Upper lobe of right lung (tissue), 1 donor: ENCODE data around the gene TMEM150C. TPM values are rescaled to one million over a fixed set of nuclear protein-coding genes. Genes with fewer than 3 reads are reported as not detected.

Experiments used
- ATAC-seq: fragments of 200-7000 bp; cut with Tn5 transposase; one replicate; pipeline ENCODE4 v1.9.1; 2020; ENCODE audit warnings: mild to moderate bottlenecking, moderate library complexity
- DNase-seq: peaks from one replicate; pipeline ENCODE4 v3.0.0-alpha.2; 2020
- H3K27ac ChIP-seq: fragments of 200-600 bp; one replicate; pipeline ENCODE4 v1.8.0; 2022
- H3K27me3 ChIP-seq: fragments of 200-600 bp; one replicate; pipeline ENCODE4 v1.8.0; 2022; ENCODE audit warnings: mild to moderate bottlenecking
- H3K36me3 ChIP-seq: fragments of 200-600 bp; one replicate; pipeline ENCODE4 v1.8.0; 2022
- H3K4me1 ChIP-seq: fragments of 200-600 bp; one replicate; pipeline ENCODE4 v1.8.0; 2022
- H3K4me3 ChIP-seq: fragments of 200-600 bp; one replicate; pipeline ENCODE4 v1.8.0; 2022; ENCODE audit warnings: mild to moderate bottlenecking
- H3K9me3 ChIP-seq: fragments of 200-600 bp; one replicate; pipeline ENCODE4 v1.8.0; 2022
- intact Hi-C: fragments of 100-400 bp; cut with DNase I; formaldehyde crosslinking; loops from one replicate; pipeline ENCODE4 v1.11.0; 2022
- total RNA-seq: library from RNA; stranded (reverse); fragmentation: NEBNext Ultra II Directional; extraction: Animal tissue kit (Norgen Biotek cat#: 25700); gene quantifications from one replicate; pipeline ENCODE4 v1.2.1, GENCODE V29; 2021
- TF ChIP-seq, protein P1 (sequence below): fragments of 200-600 bp; IDR thresholded peaks from one replicate; pipeline ENCODE4 v1.8.0; 2022; ENCODE audit warnings: antibody characterized with exemption
- donor health status: DM: no; HTN: yes; CAD: no; lungs with severe emphysema.

TMEM150C gene
- total RNA-seq, 1 donor from 2014 or later, result 5.9 TPM

DNA sequence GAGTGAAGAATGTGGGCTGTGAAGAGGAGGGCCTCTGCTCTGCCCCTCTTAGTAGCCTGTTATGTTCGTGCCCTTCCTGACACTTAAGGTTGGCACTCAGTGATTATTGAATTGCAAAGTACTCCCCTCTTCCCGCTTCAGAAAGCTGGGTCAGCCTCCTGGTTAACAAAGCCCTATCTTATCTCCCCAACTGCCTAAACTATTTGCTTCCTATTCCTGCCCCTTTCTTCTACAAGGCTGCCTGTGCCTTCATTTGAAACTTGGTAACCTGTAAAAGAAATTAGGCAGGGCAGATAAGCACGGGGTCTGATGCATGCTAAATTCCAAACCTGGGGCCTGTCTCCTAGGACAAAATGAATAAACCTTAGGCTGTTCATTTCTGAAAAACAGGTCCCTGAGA lies 23.1 kb upstream of the TMEM150C start:
- Histone ChIP-seq H3K4me3 (no peak overlapping the region), H3K36me3 (no peaks in the 10 kb centered on the region), H3K27me3 (no peaks in the 10 kb centered on the region), H3K4me1 (no peaks in the 10 kb centered on the region), H3K27ac (no peak overlapping the region), H3K9me3 (no peaks in the 10 kb centered on the region)
- no peak for DNase-seq
- TF ChIP-seq, protein P1, sequence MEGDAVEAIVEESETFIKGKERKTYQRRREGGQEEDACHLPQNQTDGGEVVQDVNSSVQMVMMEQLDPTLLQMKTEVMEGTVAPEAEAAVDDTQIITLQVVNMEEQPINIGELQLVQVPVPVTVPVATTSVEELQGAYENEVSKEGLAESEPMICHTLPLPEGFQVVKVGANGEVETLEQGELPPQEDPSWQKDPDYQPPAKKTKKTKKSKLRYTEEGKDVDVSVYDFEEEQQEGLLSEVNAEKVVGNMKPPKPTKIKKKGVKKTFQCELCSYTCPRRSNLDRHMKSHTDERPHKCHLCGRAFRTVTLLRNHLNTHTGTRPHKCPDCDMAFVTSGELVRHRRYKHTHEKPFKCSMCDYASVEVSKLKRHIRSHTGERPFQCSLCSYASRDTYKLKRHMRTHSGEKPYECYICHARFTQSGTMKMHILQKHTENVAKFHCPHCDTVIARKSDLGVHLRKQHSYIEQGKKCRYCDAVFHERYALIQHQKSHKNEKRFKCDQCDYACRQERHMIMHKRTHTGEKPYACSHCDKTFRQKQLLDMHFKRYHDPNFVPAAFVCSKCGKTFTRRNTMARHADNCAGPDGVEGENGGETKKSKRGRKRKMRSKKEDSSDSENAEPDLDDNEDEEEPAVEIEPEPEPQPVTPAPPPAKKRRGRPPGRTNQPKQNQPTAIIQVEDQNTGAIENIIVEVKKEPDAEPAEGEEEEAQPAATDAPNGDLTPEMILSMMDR, result no peak
- intact Hi-C loops, result no loop called here
- ATAC-seq, result no peak

DNA sequence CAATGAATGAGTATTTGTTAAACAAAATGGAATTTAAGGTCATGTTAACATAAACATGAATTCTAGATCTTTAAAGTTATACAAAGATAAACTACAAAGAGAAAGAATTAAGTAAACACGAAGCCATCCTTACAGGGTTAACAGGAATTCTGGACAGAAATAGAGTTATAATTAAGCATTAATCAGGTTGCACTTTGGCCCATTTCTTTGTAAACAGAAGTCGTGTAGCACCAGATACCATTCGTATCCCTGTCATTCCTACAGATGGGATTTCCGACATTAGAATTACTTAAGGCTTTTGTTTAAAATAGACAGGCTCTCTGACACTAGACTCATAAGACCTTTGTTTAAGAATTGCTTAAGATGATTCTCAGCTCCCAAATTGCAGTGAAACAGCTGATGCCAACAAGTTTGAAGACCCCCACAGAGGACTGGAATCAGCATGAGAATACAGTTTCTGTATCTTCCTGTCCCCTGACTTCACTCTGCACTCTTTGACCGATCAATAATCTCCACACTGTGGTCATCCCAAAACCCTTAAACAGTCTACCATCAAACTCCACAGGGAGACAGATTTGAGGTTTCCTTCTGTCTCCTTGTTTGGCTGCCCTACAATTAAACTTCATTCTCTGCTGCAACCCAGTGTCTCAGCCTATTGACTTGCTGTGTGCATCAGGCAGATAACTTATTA lies 22.3 kb upstream of the TMEM150C start:
- TF ChIP-seq, protein P1, result no peak
- Histone ChIP-seq H3K36me3 (no peaks in the 10 kb centered on the region), H3K27ac (no peak overlapping the region), H3K4me1 (no peaks in the 10 kb centered on the region), H3K27me3 (no peaks in the 10 kb centered on the region), H3K4me3 (no peak overlapping the region), H3K9me3 (no peaks in the 10 kb centered on the region)
- ATAC-seq (no peak), DNase-seq (no peak)
- intact Hi-C loops, result no loop called here

DNA sequence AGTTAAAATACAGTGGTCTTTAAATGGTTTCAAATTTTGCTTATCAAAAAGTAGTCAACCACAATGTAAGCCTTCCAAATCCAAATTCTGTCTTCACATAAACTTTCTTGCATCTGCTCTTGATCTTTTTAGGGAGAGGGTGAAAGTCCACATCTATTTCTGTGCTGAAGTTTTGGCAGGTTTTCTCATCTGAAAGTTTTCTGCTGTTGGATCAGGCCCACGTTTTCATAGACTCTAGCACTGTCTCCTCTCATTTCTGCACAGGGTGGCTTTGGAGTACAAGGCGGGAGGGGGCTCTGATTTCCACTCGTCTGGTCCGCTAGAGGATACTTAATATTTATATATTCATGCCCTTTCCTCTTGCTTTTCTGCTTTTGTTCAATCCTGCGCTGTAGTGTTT lies 18.1 kb upstream of the TMEM150C start:
- Histone ChIP-seq H3K4me1 (no peaks in the 10 kb centered on the region), H3K27ac (no peak overlapping the region), H3K4me3 (no peak overlapping the region), H3K36me3 (no peaks in the 10 kb centered on the region), H3K27me3 (no peaks in the 10 kb centered on the region), H3K9me3 (no peaks in the 10 kb centered on the region)
- TF ChIP-seq, protein P1, result no peak
- no peak for DNase-seq
- no peak for ATAC-seq
- intact Hi-C loops, result no loop called here

DNA sequence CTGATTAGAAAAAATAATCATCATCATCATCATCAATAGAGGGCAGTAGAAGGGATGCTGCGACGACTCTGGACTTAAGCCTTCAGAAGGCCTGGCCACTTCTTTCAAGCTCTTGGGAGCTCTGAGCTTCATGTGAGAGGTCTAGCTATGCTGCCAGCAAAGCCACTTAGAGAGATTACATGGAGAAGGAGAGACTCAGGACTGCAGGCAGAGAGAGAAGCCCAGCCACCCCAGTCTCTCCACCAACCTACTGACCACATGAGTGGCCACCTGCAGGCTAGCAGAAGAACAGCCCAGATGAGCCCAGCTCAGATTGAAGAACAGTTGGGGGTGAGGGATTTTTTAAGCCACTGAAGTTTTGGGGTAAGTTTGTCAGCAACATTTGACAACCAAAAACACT lies 17.1 kb upstream of the TMEM150C start:
- no peaks in the 10 kb centered on the region for H3K27me3 ChIP-seq
- no peaks in the 10 kb centered on the region for H3K36me3 ChIP-seq
- no peaks in the 10 kb centered on the region for H3K9me3 ChIP-seq
- H3K4me1 ChIP-seq, result no peaks in the 10 kb centered on the region
- intact Hi-C loops, result no loop called here
- ATAC-seq (no peak), DNase-seq (no peak)
- H3K4me3 ChIP-seq, result no peak overlapping the region
- TF ChIP-seq, protein P1, result no peak
- no peak overlapping the region for H3K27ac ChIP-seq

DNA sequence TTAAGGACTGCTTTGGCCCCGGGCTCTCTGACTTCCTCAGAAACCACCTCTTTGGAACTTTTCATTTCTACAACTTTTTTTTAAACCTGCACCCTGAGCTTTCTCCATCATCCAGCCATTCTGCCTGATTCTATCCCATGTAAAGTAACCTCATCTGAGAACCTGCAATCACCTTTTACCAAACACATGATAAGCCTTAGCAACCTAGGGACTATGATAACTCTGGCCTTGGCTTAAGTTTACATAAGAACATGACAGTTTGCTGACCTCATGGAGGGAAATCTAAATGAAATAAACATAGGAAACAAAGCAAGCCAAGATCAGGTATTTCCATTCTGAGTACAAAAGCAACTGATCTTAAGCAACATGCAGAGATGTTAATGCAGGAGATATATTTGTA lies 15.7 kb upstream of the TMEM150C start:
- no peak overlapping the region for H3K4me3 ChIP-seq
- TF ChIP-seq, protein P1, result no peak
- intact Hi-C loops, result no loop called here

DNA sequence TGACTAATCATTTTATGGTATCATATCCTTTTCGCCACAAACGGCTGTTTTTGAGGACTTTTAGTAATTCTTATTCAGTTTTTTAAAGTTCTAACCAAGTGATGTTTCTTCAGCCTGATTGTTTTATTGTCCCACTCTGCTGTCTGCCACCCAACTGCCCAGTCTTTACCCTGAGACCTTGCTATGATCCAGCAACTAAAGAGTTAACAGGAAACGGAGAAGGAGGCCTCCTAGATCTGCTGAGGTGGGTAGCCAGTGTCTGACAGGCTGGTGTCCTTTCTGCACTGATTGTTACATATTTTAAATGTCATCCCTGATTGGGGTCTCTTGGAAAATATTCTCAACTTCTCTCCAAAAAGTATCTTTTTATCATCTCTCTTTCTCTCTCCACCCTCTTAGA lies 7.9 kb upstream of the TMEM150C start:
- Histone ChIP-seq H3K36me3 (no peaks in the 10 kb centered on the region), H3K4me1 (no peaks in the 10 kb centered on the region), H3K27ac (no peak overlapping the region), H3K27me3 (no peaks in the 10 kb centered on the region), H3K9me3 (no peaks in the 10 kb centered on the region), H3K4me3 (no peak overlapping the region)
- intact Hi-C loops, result no loop called here
- no peak for DNase-seq
- TF ChIP-seq, protein P1, result no peak
- no peak for ATAC-seq

More for the DNA sequence above, 15.7 kb upstream of the TMEM150C start:
- no peaks in the 10 kb centered on the region for H3K9me3 ChIP-seq
- no peaks in the 10 kb centered on the region for H3K4me1 ChIP-seq
- no peaks in the 10 kb centered on the region for H3K27me3 ChIP-seq
- ATAC-seq, result no peak
- no peak overlapping the region for H3K27ac ChIP-seq
- DNase-seq, result no peak
- no peaks in the 10 kb centered on the region for H3K36me3 ChIP-seq
